Stimulated activated naive CD4-positive, alpha-beta T cell treated with Interleukin-2 at 50 U/mL for 16 hours (primary cell): ENCODE measurements around the gene KCNJ12.
"Not testable (repeated sequence)": the region's sequence is repeated elsewhere in the genome, so short reads cannot be mapped to it uniquely, and the experiment has no call there.

ENCODE experiments used
- DNase-seq: peaks from one replicate; lab custom pipeline; 2025; lab: John Stamatoyannopoulos, UW

Gene KCNJ12

GRCh38 chr17:21452377-21453143, 76.4 kb downstream of the KCNJ12 start:
- peak; percentile 1 for DNase-seq

- no peak for DNase-seq
Observed at GRCh38 chr17:21453144-21453898, 77.2 kb downstream of the KCNJ12 start.

DNA sequence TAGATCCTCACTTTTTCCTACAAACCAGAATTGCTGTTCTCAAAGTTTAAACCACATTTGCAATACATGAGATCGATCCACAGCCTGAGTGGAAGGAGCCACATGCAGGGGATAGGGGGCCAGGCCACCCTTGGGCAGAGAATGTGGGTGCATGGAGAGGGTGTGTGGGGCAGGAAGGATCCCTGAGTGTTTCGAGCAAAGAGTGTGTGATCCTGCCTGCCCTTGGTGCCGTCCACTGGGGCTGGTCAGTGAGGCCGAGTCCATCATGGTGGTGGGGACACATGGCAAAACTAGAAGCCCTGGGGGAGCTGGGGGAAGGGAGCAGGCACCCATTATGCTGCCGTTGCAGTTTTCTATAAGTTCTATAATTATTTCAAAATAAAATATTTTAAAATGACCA, 77.8 kb downstream of the KCNJ12 start:
- not testable (repeated sequence) for DNase-seq

GRCh38 chr17:21454441-21454840, 78.3 kb downstream of the KCNJ12 start:
- no peak for DNase-seq

GRCh38 chr17:21455761-21456160, 79.6 kb downstream of the KCNJ12 start:
- no peak for DNase-seq

DNA sequence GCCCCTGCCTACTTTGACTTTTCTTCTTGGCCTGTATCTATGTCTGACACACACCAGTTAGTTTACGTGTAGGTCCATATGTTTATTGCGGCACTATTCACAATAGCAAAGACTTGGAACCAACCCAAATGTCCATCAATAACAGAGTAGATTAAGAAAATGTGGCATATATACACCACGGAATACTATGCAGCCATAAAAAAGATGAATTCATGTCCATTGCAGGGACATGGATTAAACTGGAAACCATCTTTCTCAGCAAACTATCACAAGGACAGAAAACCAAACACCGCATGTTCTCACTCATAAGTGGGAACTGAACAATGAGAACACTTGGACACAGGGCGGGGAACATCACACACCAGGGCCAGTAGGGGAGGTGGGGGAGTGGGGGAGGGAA, 80.3 kb downstream of the KCNJ12 start:
- DNase-seq: not testable (repeated sequence)

GRCh38 chr17:21457051-21458026, 81.2 kb downstream of the KCNJ12 start:
- DNase-seq: peak; percentile 88

- no peak for DNase-seq
Observed at GRCh38 chr17:21458054-21458453, 81.9 kb downstream of the KCNJ12 start.

DNA sequence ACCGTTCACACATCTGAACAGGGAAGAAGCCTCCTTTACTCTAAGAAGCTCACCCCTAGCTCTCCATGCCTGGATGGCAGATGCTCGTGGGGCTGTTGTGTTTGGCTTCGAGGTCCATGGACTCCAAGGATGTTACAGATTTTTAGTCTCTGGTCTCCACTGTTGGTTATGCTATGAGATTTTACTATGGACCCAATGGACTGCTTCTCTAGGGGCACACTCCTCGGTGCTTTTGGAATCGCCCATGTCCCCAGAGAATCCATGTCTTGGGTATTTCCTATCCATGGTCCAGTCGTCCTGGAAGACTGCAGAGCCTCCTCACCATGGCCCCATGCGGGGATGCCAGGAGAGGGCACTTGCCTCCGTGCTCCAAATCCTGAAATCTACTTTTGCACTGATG, 83.4 kb downstream of the KCNJ12 start:
- no peak for DNase-seq

- DNase-seq: no peak
Observed at GRCh38 chr17:21460358-21460757, 84.2 kb downstream of the KCNJ12 start.

- no peak for DNase-seq
Observed at GRCh38 chr17:21462237-21462636, 86.1 kb downstream of the KCNJ12 start.

GRCh38 chr17:21463204-21463661, 87.1 kb downstream of the KCNJ12 start:
- DNase-seq: no peak

GRCh38 chr17:21463779-21464407, 87.7 kb downstream of the KCNJ12 start:
- no peak for DNase-seq

- no peak for DNase-seq
Observed at GRCh38 chr17:21464611-21465021, 88.5 kb downstream of the KCNJ12 start.

DNA sequence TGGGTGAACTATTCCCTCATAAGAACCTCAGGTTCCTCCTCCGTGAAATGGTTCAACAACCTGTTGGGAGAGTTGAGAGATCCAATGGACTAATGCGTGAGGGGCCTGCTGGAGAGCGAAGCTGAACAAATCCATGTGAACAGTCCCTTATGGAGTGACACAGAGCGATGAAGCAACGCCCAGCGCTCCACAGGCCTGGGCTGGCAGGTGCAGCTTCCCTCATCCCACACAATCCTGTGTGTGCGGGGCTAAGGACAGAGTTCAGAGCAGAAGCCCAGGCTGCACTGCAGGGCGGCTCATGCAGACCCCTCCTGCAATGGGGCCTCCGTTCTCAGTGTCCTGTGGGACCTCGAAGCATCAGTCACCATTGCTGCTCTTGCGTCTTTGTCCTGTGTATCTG, 90.4 kb downstream of the KCNJ12 start:
- no peak for DNase-seq

- no peak for DNase-seq
Observed at GRCh38 chr17:21467196-21467595, 91.0 kb downstream of the KCNJ12 start.

GRCh38 chr17:21467739-21468490, 91.8 kb downstream of the KCNJ12 start:
- DNase-seq: no peak
